Stimulated activated CD8-positive, alpha-beta memory T cell treated with anti-CD3 and anti-CD28 coated beads, Interleukin-12 subunit alpha, Interleukin-12 subunit beta, amount 100 ng/mL, for 1 hour (primary cell): ENCODE results near the gene TRDMT1.
A peak's percentile ranks its signal among the peaks of the same experiment; 100 is the strongest.

Experiments used
- DNase-seq: peaks from one replicate; pipeline ENCODE4 v3.0.0-alpha.2; 2020; ENCODE audit warnings: low read depth

Gene TRDMT1

GRCh38 chr10:17231788-17232187 is 30.3 kb upstream of the TRDMT1 start:
- DNase-seq: no peak

DNA sequence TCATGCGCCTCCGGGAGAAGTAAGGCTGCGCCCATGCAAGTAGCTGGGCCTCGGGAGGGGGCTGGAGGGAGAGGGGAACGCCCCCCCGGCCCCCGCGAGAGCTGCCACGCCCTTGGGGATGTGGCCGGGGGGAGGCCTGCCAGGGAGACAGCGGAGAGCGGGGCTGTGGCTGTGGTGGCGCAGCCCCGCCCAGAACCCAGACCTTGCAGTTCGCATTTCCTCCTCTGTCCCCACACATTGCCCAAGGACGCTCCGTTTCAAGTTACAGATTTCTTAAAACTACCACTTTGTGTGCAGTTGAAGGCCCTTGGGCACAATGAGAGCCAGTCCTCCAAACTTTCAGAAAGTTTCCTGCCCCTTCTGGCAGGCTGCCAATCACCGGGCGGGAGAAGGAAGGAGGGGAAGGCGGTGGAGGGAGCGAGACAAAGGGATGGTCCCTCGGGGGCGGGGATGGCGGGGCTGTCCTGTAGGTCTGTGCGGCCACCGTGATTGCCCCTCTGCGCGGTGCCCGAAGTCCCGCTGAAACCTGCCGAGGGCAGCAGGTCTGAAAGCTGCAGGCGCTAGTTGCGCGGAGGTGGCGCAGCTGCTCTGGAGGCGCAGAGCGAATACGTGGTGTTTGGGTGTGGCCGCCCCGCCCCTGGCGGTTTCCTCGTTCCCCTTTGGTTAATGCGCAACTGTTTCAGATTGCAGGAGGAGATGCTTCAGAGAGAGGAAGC is 28.7 kb upstream of the TRDMT1 start:
- peak; percentile 81 for DNase-seq

- no peak for DNase-seq
These were observed 28.2 kb upstream of the TRDMT1 start for GRCh38 chr10:17229717-17229966.

GRCh38 chr10:17229016-17229716 is 27.7 kb upstream of the TRDMT1 start:
- peak; percentile 78 for DNase-seq

- DNase-seq: peak; percentile 78
These were observed 26.9 kb upstream of the TRDMT1 start, which contains the start of gene VIM for GRCh38 chr10:17228091-17229015. Gene VIM (plus strand): TSS chr10:17228241. CDS start chr10:17229423, 1,182 bp downstream.

DNA sequence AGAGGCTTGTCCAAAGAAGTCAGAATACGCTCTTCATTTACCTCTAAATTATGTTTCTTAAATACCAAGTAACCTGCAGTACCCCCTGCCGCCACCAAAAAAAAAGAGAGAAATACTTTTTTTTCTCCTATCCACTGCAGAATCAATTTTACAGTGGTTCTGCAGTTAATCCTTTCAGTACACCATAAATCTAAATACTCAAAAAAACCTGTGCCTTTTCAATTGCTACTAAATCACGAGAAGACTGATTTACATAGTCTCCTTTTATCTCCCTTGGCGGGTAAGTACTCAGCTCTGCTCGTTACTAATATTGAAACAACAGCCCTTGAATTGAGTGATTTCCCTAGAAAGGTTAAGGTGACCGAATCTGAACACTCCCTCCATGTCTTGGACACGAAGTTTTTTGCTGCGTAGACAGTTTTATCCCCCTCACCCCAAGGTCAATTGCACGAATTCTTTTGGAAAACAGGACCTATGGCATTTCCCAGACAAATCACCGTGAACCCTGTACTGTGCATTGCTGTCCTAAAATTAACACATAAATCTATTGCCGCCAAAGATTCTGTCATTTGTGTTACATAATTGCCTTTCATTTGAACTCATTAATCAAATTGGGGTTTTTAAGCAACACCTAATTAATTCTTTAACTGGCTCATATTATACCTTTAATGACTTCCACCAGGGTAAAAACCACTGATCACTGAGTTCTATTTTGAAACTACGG is 26.1 kb upstream of the TRDMT1 start:
- DNase-seq: no peak

DNA sequence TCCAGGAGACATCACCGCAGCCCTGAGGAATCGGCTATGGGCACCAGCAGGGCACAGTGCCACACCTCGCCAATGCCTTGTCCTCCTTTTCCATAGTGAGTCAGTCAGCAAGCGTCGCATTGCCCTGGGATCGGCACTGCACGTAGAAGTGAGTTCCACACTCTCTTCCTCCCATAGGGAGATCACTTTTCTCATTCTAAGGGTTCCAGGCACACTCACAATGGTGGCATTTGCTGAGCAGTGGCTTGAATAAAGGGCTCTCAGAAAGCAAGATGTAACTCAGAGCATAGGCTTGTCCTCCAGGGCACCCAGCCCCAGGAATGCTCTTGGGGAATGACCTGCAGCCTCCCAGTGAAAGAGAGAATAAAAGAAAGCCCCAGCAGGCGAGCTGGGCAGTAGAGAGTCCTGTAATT is 25.4 kb upstream of the TRDMT1 start:
- no peak for DNase-seq

GRCh38 chr10:17225808-17226207 is 24.3 kb upstream of the TRDMT1 start:
- DNase-seq: no peak

DNA sequence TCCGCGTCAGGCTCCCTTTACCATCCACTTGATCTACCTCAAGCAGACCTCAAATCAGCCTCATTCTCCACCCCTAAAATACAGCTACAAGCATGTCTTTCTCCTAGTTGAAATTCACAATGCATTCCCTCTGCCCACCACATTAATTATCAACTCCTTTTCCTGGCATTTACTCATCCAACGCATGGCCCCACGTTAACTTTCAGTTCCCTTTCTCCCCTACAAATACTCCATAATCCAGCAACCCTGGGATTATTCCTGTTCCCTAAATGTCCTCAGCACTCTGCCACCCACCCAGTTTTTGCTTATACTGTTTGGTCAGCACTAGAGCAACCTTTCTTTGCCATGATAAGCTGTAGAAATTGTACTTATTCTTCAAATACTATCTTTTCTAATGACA is 20.9 kb upstream of the TRDMT1 start:
- no peak for DNase-seq

GRCh38 chr10:17220652-17221100 is 19.2 kb upstream of the TRDMT1 start:
- DNase-seq: no peak

DNA sequence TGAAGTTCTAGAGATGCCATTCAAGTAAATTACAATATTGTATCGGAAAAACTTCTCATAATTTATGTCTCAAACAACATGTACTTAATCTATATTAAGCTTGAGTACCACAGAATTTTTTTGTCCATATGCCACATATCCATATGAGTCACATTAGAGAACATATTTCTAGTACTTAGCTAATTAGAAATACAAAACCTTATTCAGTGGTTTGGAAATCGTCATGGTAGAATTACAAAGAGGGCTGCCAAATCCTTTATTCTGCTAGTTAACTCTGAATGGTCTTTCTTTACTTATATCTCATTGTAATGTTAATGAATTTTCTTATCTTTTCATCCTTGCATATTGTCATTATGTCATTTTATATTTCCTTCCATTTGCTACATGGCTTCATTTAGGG is 17.6 kb upstream of the TRDMT1 start:
- no peak for DNase-seq

DNA sequence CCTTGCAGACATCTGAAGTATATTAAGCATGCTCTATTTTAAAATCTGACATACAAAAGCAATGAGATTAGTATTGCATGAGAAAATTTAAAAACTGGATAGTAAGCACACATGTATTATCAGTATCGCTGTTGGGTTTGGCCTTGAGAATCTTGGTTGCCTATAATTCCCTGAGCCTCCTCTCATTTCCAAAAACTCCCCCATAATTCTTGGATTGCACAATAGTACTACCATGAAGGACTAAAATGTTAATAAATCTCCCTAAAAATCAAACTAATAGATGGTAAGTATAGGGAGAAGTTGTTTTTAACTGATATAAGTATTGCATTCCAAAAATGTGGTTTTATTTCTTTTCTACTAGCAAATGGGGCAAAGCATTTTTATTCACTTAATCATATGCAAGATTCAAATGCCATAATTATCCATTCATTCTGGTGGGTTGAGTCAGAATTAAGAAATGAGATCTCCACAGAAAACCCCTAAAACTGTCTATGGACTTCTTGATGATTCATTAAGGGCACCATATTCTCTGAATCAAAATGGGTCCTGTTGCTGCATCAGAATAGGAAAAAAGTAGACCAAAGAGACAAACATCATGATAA is 16.3 kb upstream of the TRDMT1 start:
- DNase-seq: no peak

DNA sequence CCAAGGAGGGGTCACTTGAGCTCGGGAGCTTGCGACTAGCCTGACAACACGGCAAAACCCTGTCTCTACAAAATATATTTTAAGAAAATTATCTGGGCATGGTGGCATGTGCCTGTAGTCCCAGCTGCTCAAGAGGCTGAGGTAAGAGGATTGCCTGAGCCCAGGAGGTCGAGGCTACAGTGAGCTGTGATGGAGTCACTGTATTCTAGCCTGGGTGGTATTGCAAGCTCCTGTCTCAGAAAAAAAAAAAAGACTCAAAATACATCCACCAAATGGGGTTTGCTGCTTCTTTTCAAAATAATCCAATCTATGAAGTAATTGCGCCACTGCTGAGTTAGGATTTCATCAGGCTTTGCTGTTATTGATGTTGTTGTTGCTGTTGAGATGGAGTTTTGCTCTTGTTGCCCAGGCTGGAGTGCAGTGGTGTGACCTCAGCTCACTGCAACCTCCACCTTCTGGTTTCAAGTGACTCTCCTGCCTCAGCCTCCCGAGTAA is 15.5 kb upstream of the TRDMT1 start:
- DNase-seq: no peak

GRCh38 chr10:17216217-17216900 is 14.9 kb upstream of the TRDMT1 start:
- no peak for DNase-seq

DNA sequence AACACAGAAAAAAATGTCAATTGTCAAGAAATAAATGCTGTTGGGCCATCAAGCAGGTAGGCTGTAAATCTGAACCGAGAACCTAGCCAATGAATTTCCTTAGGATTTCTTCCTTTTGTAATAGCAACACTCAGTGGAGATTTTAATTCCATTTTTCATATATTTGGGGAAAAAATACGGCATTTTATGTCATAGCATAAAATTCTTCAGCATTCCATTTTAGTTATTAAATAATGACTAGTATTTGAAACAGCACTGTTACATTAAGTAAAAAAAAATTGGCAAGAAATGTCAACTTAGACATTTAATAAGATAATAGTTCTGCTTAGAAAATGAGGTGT is 14.3 kb upstream of the TRDMT1 start:
- no peak for DNase-seq

DNA sequence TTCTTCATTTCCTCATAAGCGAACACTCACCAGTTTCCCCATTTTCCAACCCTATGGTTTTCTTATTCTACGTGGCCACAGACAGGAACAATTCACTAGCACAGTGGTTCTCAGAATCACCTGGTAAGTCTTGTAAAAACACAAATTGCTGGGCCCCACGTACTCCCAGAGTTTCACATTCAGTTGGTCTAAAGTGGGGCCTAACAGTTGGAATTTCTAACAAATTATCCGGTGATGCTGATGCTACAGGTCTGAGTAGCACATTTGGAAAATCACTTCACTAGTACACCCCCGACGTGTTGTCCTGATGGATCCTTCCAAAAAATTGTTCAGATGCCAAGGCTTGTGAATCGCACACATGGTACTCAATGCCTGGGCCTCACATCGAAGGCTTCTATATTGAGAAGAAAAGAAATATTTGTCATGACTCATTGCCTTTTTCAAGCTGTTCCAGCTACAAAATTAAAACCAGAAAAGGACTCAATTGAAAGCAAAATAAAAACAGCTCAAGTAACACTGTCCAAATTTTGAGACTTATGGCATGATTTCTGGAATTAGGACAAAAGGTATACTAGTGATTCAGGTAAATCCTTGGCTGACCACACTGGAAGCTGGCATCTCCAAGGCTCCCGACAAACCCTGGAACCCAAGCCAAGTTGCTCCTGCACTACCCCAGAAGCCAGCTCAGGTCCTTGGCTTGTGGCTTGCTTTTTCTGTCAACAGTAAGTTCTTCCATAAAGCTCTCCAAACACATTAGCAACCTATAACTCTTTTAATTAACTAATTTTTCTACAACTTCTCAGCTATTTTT is 13.7 kb upstream of the TRDMT1 start:
- DNase-seq: no peak

- no peak for DNase-seq
These were observed 13.1 kb upstream of the TRDMT1 start for GRCh38 chr10:17214526-17214925.

- no peak for DNase-seq
These were observed 12.3 kb upstream of the TRDMT1 start for GRCh38 chr10:17213646-17214349.

GRCh38 chr10:17212802-17213221 is 11.3 kb upstream of the TRDMT1 start:
- DNase-seq: no peak
